HG03457 (cell line): ENCODE data around the gene AKAP13.
"Not testable (repeated sequence)": the region's sequence is repeated elsewhere in the genome, so short reads cannot be mapped to it uniquely, and the experiment has no call there.

Experiments
- ATAC-seq: cut with Tn5 transposase; IDR thresholded peaks from one replicate; pipeline ENCODE4 v1.9.1; 2021; ENCODE audit warnings: moderate number of reproducible peaks; ENCODE audit not compliant: unreplicated experiment

Gene AKAP13

DNA sequence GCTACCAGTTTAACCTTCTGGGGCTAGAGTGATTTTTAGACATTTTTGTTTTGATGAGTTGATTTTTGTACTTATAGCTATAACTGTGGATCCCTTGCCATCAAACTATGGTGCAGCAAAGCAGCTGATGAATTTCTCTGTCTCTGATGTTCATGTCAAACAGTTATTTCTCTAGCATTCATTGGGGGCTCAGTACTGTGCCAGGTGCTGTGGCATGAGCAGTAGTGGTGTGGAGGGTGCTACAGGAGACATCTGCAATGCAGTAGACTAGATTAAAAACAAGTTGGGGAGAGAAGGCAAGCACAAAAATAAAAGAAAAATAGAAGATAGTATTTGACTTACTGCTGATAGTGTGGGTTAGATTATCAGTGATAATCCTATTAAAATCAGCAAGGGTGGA lies 95.3 kb downstream of the AKAP13 start:
- ATAC-seq = peak; percentile 2

DNA sequence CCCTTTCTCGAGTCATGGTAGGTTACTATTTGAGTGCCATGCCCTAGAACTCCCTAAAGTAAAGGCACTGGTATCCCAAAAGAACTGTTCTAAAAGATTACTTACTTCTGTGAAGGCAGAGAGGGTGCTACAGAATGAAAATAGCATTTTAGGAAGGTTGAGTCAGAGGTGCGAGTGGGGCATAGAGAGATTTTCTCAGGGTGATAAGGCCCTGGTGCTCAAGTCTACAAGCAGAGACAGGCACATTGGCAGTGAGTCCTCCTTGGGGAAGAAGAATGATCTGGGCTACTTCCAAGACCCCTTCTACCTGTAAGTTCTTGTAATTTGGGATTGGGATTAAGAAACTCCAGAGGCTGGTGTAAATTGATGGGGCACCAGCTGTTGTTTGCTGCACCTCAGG lies 96.7 kb downstream of the AKAP13 start:
- no peak for ATAC-seq

- no peak for ATAC-seq
Measured at GRCh38 chr15:85477730-85478129, 97.3 kb downstream of the AKAP13 start.

GRCh38 chr15:85479071-85479647 lies 98.8 kb downstream of the AKAP13 start:
- no peak for ATAC-seq

GRCh38 chr15:85480923-85481322 lies 100.5 kb downstream of the AKAP13 start:
- ATAC-seq = no peak

DNA sequence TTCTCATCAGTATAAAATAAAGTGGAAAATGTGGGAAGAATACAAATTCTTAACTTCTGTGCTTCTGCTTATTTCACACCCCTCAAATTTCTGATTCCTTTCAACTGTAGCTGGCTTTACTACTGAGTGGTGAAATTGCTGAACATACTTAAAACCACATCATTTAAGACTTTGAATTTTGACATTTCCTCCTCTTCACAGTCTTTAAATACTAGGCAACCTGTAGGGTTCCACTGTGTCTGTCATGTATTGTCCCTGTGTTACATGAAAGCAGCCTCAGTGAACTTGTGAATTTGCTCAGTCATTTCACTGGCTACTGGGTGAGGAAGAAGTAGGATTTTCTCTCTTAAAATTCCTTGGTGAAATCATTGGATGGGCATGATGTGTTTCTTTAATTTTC lies 101.1 kb downstream of the AKAP13 start:
- not testable (repeated sequence) for ATAC-seq

- ATAC-seq = no peak
Measured at GRCh38 chr15:85482894-85483293, 102.5 kb downstream of the AKAP13 start.

DNA sequence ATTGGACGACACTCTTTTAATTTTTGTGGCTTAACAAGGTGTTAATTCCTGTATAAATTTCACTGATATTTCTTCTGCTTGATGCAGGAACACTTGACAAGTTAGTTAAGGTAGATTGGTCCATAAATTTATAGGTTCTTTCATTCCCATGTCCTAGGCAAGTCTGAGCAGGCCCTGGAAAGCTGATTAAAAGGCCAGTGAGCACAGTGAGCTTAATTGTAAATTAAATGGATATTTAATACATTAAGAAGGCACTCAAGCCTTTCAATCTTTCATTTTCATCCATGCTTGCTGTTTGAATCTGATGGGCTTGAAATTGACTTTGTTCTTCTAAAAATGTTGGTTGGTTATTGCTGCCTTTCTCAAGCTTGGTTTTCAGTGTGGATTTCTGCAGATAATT lies 103.6 kb downstream of the AKAP13 start:
- ATAC-seq = not testable (repeated sequence)

- not testable (repeated sequence) for ATAC-seq
Measured at GRCh38 chr15:85484923-85485322, 104.5 kb downstream of the AKAP13 start.

DNA sequence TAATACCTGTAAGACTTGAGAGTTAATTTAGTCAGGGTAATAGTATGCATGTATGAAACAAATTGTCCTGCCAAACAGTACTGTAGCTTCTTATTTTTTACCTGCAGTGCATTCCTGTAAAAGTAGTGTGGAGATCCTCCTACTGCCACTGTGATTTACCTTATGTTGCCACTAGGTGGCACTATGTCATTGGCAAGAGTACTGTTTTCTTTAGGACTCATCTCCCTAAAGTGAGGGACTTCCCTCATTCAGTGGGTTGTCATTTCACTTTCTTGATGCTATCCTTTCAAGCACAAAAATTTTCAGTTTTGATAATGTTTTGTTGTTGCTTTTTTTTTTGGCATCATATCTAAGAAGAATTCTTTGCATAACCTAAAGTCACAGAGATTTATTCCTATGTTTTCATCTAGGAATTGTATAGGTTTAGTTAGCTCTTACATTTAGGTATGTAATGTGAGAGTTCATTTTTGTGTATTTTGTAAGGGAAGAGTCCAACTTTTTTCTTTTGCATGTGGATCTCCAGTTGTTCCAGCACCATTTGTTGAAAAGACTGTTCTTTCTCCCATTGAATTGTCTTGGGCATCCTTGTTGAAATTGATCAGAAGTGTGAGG lies 105.7 kb downstream of the AKAP13 start:
- ATAC-seq = no peak

- not testable (repeated sequence) for ATAC-seq
Measured at GRCh38 chr15:85487796-85488195, 107.4 kb downstream of the AKAP13 start.

DNA sequence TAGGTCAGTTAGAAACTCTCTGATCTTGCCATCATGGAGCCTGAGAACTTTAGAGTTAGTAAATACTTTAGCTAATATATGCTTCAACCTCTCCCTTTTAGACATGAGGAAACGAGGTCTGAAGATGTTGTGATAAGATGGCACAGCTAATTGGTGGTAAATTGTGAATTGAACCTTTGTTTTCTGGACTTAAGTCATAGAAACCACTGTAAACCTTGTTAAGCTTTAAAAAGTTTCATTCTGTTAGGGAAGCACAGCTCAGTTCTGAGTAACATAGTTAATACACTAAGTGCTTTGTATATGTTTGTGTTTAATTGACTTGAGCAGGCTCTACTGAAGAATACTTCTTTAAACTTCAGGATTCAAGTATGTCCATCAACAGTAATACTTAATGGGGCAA lies 108.6 kb downstream of the AKAP13 start:
- no peak for ATAC-seq

- ATAC-seq = no peak
Measured at GRCh38 chr15:85489773-85490493, 109.5 kb downstream of the AKAP13 start.

DNA sequence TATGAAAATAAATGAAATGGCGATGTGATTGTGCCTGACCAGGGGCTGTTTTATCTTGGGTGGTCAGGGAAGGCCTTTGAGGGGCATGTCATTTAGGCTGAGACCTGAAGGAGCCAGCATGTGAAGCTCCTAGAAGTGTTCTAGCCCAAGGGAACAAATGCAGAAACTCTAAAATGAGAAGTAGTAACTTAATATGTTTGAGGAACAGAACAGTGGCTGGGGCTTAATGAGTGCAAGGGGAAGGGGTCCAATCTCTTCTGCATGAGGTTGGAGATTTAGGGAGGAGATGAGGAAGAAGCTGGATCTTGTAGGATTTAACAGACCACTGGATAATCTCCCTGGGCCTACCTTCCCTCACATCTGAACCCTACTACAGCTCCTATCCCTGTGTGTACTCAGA lies 110.5 kb downstream of the AKAP13 start:
- ATAC-seq = no peak

GRCh38 chr15:85491691-85492090 lies 111.3 kb downstream of the AKAP13 start:
- no peak for ATAC-seq

DNA sequence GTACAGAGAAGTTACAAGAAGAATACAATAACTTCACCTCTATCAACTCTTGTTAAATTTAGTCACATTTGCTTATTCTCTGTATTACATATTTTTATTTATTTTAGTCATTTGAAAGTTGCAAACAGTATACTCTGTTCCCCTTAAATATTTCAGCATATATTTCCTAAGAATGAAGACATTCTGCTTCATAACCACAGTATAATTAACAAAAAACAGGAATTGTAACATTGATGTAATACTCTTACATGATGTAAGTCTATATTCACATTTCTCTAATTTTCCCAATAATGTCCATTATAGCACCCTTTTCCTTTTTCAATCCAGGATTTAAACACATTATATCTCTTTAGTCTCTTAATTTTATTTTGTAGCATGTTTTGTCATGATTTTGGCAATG lies 112.0 kb downstream of the AKAP13 start:
- no peak for ATAC-seq

DNA sequence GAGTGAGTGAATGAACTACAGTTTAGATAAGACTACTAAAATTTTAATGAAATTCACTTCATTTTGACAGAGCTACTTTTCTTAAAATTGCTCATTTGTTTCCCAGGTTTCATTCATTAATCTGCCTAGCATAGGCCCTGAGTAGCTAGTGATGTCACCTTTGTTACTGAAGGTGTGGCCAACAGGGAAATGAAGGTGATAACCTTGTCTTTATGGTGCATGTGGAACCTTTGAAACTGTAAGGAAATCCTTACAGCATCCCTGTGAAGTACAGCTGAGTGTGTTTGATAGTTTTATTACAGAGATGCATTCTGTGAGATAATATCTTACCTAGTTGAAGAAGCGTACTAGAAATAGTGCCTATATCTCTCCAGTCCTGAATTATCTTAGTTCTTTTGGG lies 112.9 kb downstream of the AKAP13 start:
- ATAC-seq = no peak

GRCh38 chr15:85494048-85494777 lies 113.8 kb downstream of the AKAP13 start:
- no peak for ATAC-seq

DNA sequence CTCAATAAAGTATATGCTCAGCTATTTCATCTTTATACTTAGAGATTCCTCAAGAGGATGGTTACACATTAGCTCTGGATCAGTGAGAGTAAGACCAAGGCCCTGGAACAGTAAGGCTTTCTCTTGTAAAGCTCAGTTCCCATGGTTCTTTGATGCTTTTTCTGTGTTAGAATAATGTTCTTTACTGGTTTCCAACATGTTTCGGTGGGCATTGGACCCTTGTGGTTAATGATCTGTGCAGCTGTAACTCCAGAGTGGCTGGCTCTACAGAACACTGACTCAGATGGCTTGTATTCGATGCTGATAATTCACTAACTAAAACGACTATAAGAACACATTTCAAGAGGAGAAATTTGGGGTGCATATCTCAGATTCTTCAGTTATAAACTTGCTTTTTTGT lies 114.7 kb downstream of the AKAP13 start:
- ATAC-seq = no peak

DNA sequence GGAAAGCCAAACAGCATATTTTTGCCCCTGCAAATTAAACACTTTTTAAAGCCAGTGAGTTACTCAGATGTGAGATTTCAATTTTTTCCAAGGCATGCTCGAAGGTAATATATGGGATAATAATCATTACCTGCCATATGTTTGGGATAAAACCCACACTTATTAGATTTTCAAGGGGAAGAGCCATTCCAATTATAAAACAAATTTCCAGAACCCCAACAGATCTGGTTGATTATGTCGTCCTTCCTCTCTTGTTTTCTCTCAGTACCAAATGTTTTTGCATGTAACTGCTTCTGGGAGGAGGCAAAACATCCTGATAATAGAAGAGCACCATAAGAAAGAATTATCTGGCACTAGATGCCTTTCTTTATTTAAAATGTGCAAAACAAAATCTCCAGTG lies 115.1 kb downstream of the AKAP13 start:
- no peak for ATAC-seq

DNA sequence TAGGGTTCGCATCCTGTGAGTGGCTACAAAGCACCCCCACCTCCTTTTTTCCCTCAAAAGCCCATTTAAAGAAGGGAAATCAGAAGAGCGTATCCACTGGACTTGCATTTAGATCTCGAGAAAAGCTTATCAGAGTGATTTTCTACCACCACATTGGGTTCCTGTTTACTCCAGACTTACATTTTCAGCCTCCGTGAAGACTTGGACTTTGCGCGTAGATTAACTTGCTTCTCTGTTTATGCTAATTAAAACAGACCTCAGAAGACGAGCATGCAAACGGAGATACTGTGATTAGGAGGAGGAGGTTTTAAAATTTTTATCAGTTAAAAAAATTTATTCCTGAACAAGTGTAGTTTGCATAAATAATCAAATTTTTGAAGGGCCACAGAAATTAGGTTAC lies 115.7 kb downstream of the AKAP13 start:
- no peak for ATAC-seq
